Erythroblast (primary cell): ENCODE results near the gene SCGB2B2.
A peak's percentile ranks its signal among the peaks of the same experiment; 100 is the strongest.
"Not testable (repeated sequence)": the region's sequence is repeated elsewhere in the genome, so short reads cannot be mapped to it uniquely, and the experiment has no call there.

Experiments used
- DNase-seq, 2 experiments: peaks; one replicate each; lab custom pipeline; 2025; lab: John Stamatoyannopoulos, UW
- GATA1 ChIP-seq: IDR thresholded peaks from 2 replicates; pipeline ENCODE4 v1.6.1; 2011; ENCODE audit warnings: low read depth, mild to moderate bottlenecking, control low read depth, low read length, moderate library complexity
- POLR2A ChIP-seq: IDR thresholded peaks from 2 replicates; pipeline ENCODE4 v1.6.1; 2011; ENCODE audit warnings: mild to moderate bottlenecking, low read length

The SCGB2B2 gene, protein sequence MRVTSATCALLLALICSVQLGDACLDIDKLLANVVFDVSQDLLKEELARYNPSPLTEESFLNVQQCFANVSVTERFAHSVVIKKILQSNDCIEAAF

DNA sequence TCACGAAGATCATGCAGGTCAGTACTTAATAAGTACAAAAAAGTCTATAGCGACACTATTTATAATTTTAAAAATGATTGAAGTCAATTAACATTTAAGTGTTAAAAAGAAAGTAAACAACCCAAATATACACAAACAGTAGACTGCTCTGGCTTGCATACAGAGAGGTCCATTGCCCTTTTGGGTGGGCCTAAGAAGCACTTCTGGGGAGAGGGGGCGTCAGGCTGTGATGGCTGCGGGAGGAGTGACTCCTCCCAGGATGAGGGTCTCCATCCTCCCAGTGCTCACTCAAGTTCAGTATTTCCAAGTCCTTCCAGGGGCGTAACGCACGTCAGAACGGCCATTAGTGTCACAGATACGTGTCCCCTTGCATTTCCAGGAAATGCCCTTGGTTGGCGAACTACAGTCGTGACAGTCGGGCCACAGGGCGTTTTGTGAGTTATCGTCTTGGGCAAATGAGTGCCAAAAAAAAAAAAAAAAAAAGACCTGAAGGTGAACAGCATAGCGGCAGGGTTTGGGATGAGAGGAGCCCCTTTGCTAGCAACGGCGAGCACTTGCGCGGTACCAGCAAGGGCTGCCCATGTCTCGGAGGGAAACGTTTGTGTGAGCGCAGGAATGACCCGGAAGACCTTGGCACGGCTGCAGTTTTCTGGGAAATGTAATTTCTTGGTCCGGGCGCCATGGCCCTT is at the start of gene SCGB2B2:
Gene SCGB2B2 (minus strand): TSS at position 463 of the 689 bp plus-strand sequence. CDS start 82,596 bp downstream, outside the sequence.
- TF ChIP-seq POLR2A (no peak), GATA1 (no peak)
- peak in 1 of 2 experiments; percentile 95 for DNase-seq

DNA sequence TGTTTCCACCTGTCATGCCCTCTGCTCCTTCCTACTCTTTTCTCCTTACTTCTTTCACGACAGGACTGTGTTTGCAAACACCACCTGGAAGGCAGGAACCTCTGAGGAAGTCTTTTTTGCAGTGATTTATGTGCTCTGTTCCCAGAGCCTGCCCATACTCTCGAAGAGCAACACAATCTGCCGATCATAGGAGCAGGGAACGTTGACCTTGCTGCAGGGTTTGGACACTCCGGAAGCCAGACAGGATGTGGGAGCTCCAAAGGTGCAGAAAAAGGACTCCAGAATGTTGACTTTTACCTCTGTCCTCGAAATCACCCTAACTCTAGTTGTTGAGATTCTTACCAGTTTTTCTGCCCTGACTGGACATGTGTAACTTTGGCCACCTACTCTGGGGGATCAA is 48.4 kb upstream of the SCGB2B2 start:
- no peak for DNase-seq
- TF ChIP-seq GATA1, result no peak
- no peak for TF ChIP-seq POLR2A

- TF ChIP-seq GATA1, result no peak
- TF ChIP-seq POLR2A, result no peak
- no peak for DNase-seq
These were observed 45.4 kb upstream of the SCGB2B2 start for GRCh38 chr19:34722353-34722752.

- no peak for DNase-seq
- TF ChIP-seq POLR2A, result no peak
- TF ChIP-seq GATA1, result no peak
These were observed 38.4 kb upstream of the SCGB2B2 start for GRCh38 chr19:34715357-34715756.

- TF ChIP-seq GATA1 (no peak), POLR2A (no peak)
These were observed 36.3 kb upstream of the SCGB2B2 start for GRCh38 chr19:34713262-34713637.

DNA sequence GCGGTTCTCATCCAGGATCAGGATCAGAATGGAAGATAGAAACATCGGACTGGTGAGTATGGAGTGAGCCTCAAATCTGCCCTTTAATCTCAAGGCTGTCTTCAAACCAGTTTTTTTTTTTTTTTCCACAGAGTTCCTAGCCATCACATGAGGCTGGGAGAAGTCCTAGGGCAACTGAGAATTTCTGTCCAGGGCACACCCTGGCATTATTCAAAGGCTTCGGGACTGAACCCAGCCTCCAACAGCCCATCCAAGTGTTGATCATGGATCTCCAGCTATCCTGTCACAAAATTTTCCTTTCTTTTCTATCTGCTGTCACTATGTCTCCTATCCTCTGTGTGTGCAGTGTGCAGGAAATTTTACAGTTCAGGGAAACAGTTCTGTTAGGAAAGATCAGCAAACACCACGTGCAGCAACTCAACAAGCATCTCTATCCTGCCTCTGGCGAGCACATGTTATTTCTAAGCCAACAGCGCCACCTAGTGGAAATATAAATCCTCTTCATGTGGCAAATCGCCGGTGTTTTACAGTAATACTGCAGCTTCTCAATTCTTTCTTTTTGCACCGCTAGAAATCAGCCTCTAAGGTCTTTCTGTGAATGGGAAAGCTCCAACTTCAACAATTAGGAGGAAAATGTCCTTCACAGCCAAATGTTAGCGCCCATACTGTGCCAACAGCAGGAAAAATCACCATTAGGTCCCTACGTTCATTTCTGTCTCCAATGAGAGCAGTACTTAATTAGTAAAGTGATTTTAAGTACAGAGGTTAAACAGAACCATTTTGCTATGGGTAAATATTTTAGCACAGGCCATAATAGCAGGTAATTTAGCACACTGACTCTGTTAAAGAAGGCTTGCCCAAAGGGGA is 35.7 kb upstream of the SCGB2B2 start:
- TF ChIP-seq POLR2A, result no peak
- TF ChIP-seq GATA1, result no peak
- peak; percentile 79 to 89 for DNase-seq

More at GRCh38 chr19:34713262-34713637, 36.3 kb upstream of the SCGB2B2 start:
- no peak for DNase-seq

GRCh38 chr19:34711890-34712289 is 34.9 kb upstream of the SCGB2B2 start:
- TF ChIP-seq GATA1 (no peak), POLR2A (no peak)
- DNase-seq, result no peak

- no peak for TF ChIP-seq GATA1
- TF ChIP-seq POLR2A, result no peak
- no peak for DNase-seq
These were observed 30.7 kb upstream of the SCGB2B2 start for GRCh38 chr19:34707661-34708060.

- DNase-seq, result no peak
- TF ChIP-seq GATA1, result no peak
These were observed 15.6 kb upstream of the SCGB2B2 start for GRCh38 chr19:34692549-34692948.

- no peak for DNase-seq
- no peak for TF ChIP-seq GATA1
- no peak for TF ChIP-seq POLR2A
These were observed 13.4 kb upstream of the SCGB2B2 start for GRCh38 chr19:34690372-34690771.

DNA sequence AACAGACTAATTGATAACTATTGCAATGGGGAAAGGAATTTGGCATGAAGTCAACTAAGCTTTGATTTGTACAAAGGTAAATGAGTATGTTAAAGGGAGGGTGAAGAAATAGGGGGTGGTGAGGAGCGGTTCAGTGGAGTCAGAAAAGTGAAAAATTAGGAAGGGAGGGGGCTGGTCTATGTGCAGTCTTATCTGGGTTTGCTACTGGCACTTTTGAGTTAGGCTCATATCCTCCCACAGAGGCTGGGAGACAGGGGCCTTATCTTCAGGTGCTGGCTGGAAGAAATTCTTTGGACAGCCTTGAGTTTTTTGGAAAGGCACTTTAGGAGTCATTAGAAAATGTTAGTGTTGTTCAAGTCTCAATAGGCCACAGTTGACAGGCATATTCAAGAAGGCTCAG is 11.6 kb upstream of the SCGB2B2 start:
- DNase-seq, result no peak
- TF ChIP-seq POLR2A (no peak), GATA1 (no peak)

GRCh38 chr19:34687348-34687747 is 10.4 kb upstream of the SCGB2B2 start:
- DNase-seq, result no peak
- TF ChIP-seq GATA1, result no peak
- TF ChIP-seq POLR2A, result no peak

GRCh38 chr19:34686455-34686854 is 9.5 kb upstream of the SCGB2B2 start:
- TF ChIP-seq POLR2A, result no peak
- DNase-seq, result no peak

DNA sequence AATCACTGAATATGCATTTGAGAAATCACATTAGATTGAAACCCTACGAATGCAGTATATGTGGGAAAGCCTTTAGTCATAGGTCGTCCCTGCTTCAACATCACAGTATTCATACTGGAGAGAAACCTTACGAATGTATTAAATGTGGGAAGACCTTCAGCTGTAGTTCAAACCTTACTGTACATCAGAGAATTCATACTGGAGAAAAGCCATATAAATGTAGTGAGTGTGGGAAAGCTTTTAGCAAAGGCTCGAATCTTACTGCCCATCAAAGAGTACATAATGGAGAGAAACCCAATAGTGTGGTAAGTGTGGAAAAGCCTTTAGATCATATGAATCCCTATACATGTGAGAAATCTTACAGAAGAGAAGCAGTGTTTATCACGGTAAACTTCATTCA is 8.3 kb upstream of the SCGB2B2 start:
- DNase-seq, result not testable (repeated sequence)
